NB4 (cell line): ENCODE data around the gene ZBTB12.

Experiments used
- MYC ChIP-seq: IDR thresholded peaks from 2 replicates; pipeline ENCODE4 v1.6.1; 2011; ENCODE audit warnings: low read depth, low read length
- POLR2A ChIP-seq: IDR thresholded peaks from 2 replicates; pipeline ENCODE4 v1.6.1; 2011; ENCODE audit warnings: mild to moderate bottlenecking; ENCODE audit not compliant: insufficient read length; ENCODE audit errors: extremely low read depth
- TF ChIP-seq, protein P1 (sequence below): IDR thresholded peaks from one replicate; pipeline ENCODE4 v1.5.1; 2012; ENCODE audit warnings: low read depth, low read length

GRCh38 chr6:31884528-31885035 is 17.3 kb downstream of the ZBTB12 start:
- TF ChIP-seq, protein P1, sequence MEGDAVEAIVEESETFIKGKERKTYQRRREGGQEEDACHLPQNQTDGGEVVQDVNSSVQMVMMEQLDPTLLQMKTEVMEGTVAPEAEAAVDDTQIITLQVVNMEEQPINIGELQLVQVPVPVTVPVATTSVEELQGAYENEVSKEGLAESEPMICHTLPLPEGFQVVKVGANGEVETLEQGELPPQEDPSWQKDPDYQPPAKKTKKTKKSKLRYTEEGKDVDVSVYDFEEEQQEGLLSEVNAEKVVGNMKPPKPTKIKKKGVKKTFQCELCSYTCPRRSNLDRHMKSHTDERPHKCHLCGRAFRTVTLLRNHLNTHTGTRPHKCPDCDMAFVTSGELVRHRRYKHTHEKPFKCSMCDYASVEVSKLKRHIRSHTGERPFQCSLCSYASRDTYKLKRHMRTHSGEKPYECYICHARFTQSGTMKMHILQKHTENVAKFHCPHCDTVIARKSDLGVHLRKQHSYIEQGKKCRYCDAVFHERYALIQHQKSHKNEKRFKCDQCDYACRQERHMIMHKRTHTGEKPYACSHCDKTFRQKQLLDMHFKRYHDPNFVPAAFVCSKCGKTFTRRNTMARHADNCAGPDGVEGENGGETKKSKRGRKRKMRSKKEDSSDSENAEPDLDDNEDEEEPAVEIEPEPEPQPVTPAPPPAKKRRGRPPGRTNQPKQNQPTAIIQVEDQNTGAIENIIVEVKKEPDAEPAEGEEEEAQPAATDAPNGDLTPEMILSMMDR = no peak
- TF ChIP-seq POLR2A (no peak), MYC (no peak)
